Glutamatergic neuron (in vitro differentiated cells): ENCODE measurements around the gene VKORC1. TPM values are rescaled to one million over a fixed set of nuclear protein-coding genes. Genes with fewer than 3 reads are reported as not detected.

Experiments
- DNase-seq: peaks from one replicate; pipeline ENCODE4 v3.0.0; 2022
- H3K27ac Mint-ChIP-seq: one replicate; pipeline ENCODE4 v1.8.0; 2020; ENCODE audit warnings: mild to moderate bottlenecking, mixed read lengths, inconsistent platforms; ENCODE audit not compliant: unreplicated experiment
- H3K27me3 Mint-ChIP-seq: one replicate; pipeline ENCODE4 v1.8.0; 2020; ENCODE audit warnings: mild to moderate bottlenecking, moderate library complexity, mixed read lengths, inconsistent platforms; ENCODE audit not compliant: unreplicated experiment
- H3K36me3 Mint-ChIP-seq: one replicate; pipeline ENCODE4 v1.8.0; 2020; ENCODE audit warnings: mild to moderate bottlenecking, mixed read lengths, inconsistent platforms; ENCODE audit not compliant: unreplicated experiment
- H3K4me1 Mint-ChIP-seq: one replicate; pipeline ENCODE4 v1.8.0; 2020; ENCODE audit warnings: mild to moderate bottlenecking, low read depth, mixed read lengths, inconsistent platforms; ENCODE audit not compliant: unreplicated experiment
- H3K4me3 Mint-ChIP-seq: one replicate; pipeline ENCODE4 v1.8.0; 2020; ENCODE audit warnings: mild to moderate bottlenecking, mixed read lengths, inconsistent platforms; ENCODE audit not compliant: unreplicated experiment
- H3K9me3 Mint-ChIP-seq: one replicate; pipeline ENCODE4 v1.8.0; 2020; ENCODE audit warnings: mild to moderate bottlenecking, moderate library complexity, mixed read lengths, inconsistent platforms; ENCODE audit not compliant: unreplicated experiment
- CTCF ChIP-seq: fragments of 200-600 bp; sonication (generic); IDR thresholded peaks from one replicate; pipeline ENCODE4 v1.5.0; 2021; ENCODE audit not compliant: partially characterized antibody, unreplicated experiment
- total RNA-seq: library from RNA; stranded (reverse); fragmentation: NEBNext Ultra II Directional; extraction: Animal tissue kit (Norgen Biotek cat#: 25700); gene quantifications from one replicate; pipeline ENCODE4 v1.2.1, GENCODE V29; 2021; ENCODE audit not compliant: unreplicated experiment

The VKORC1 gene
- total RNA-seq, 1 donor from 2014 or later = 152 TPM

- Mint-ChIP-seq H3K27me3 (peaks cover 2% of the 10 kb centered on the region), H3K36me3 (no peaks in the 10 kb centered on the region), H3K4me1 (peaks cover 10% of the 10 kb centered on the region), H3K4me3 (peak within 1 kb of the TSS; percentile 98), H3K9me3 (peaks cover 16% of the 10 kb centered on the region), H3K27ac (peak within 1 kb of the TSS; percentile 99)
- TF ChIP-seq CTCF = no peak
- DNase-seq = peak; percentile 96
These were observed 20.4 kb downstream of the VKORC1 start, which contains the start of the genes ZNF646 and ZNF668 for GRCh38 chr16:31073970-31074813. TSS of gene ZNF646 (plus strand) at chr16:31074422. CDS start at chr16:31076325, 1,903 bp downstream. TSS of gene ZNF668 (minus strand) at chr16:31074240. CDS start at chr16:31064459, 9,781 bp downstream.

GRCh38 chr16:31073142-31073969 lies 21.2 kb downstream of the VKORC1 start:
- peaks cover 15% of the 10 kb centered on the region for H3K9me3 Mint-ChIP-seq
- H3K4me1 Mint-ChIP-seq = peaks cover 10% of the 10 kb centered on the region
- peaks cover 2% of the 10 kb centered on the region for H3K27me3 Mint-ChIP-seq
- H3K36me3 Mint-ChIP-seq = no peaks in the 10 kb centered on the region
- peak overlapping the region; percentile 99 for H3K27ac Mint-ChIP-seq
- TF ChIP-seq CTCF = no peak
- peak overlapping the region; percentile 98 for H3K4me3 Mint-ChIP-seq
- DNase-seq = peak; percentile 97

- H3K27me3 Mint-ChIP-seq = peaks cover 5% of the 10 kb centered on the region
- no peaks in the 10 kb centered on the region for H3K36me3 Mint-ChIP-seq
- H3K4me3 Mint-ChIP-seq = peak overlapping the region; percentile 98
- no peak for DNase-seq
- H3K27ac Mint-ChIP-seq = peak overlapping the region; percentile 99
- TF ChIP-seq CTCF = no peak
- H3K4me1 Mint-ChIP-seq = peaks cover 10% of the 10 kb centered on the region
- H3K9me3 Mint-ChIP-seq = peaks cover 15% of the 10 kb centered on the region
These were observed 22.0 kb downstream of the VKORC1 start for GRCh38 chr16:31072540-31073141.

GRCh38 chr16:31071861-31072260 lies 22.7 kb downstream of the VKORC1 start:
- TF ChIP-seq CTCF = no peak
- H3K4me1 Mint-ChIP-seq = peaks cover 10% of the 10 kb centered on the region
- peaks cover 15% of the 10 kb centered on the region for H3K9me3 Mint-ChIP-seq
- H3K4me3 Mint-ChIP-seq = peak overlapping the region; percentile 98
- H3K27me3 Mint-ChIP-seq = peaks cover 5% of the 10 kb centered on the region
- no peak for DNase-seq
- peak overlapping the region; percentile 99 for H3K27ac Mint-ChIP-seq
- H3K36me3 Mint-ChIP-seq = no peaks in the 10 kb centered on the region
